Gastrocnemius medialis (tissue), 4 donors: ENCODE results near the gene HFE. TPM values are rescaled to one million over a fixed set of nuclear protein-coding genes. Genes with fewer than 3 reads are reported as not detected.
A peak's percentile ranks its signal among the peaks of the same experiment; 100 is the strongest.

Source experiments
- ATAC-seq, 2 donors: fragments of 150-250 bp; one replicate each; pipeline ENCODE4 v1.9.1; 2016
- DNase-seq, 2 donors: peaks; one replicate each; pipeline ENCODE4 v3.0.0-alpha.2; 2019
- H3K27ac ChIP-seq, 4 donors: fragments of 200-600 bp; sonication (generic); 1 replicate in 1 of 4; 2 replicates in 3 of 4; pipeline ENCODE4 v1.5.1; 2016 to 2018; ENCODE audit warnings: mild to moderate bottlenecking in 2 of 4, moderate library complexity in 1 of 4
- H3K27me3 ChIP-seq, 3 donors: fragments of 200-600 bp; sonication (generic) in 2 of 3; 1 replicate in 1 of 3; 2 replicates in 2 of 3; pipeline versions ENCODE4 v1.5.1 to v1.6.0; 2016 to 2019; ENCODE audit warnings: mild to moderate bottlenecking in 1 of 3, moderate library complexity in 1 of 3
- H3K36me3 ChIP-seq, 2 donors: fragments of 200-600 bp; sonication (generic) in 1 of 2; one replicate each; pipeline ENCODE4 v1.5.1; 2017 to 2018
- H3K4me1 ChIP-seq, 2 donors: fragments of 200-600 bp; sonication (generic) in 1 of 2; one replicate each; pipeline ENCODE4 v1.5.1; 2016 to 2017; ENCODE audit warnings: mild to moderate bottlenecking in 2 of 2
- H3K4me3 ChIP-seq, 4 donors: fragments of 200-600 bp; sonication (generic) in 3 of 4; 1 replicate in 1 of 4; 2 replicates in 3 of 4; pipeline ENCODE4 v1.5.1; 2016 to 2019; ENCODE audit warnings: mild to moderate bottlenecking in 2 of 4
- H3K9me3 ChIP-seq, 3 donors: fragments of 200-600 bp; sonication (generic) in 2 of 3; 1 replicate in 1 of 3; 2 replicates in 2 of 3; pipeline ENCODE4 v1.5.1; 2016 to 2019
- CTCF ChIP-seq, 5 experiments: fragments of 450-650 bp in 3 of 5; fragments of 200-600 bp in 2 of 5; sonication (generic) in 2 of 5; IDR thresholded peaks in 4 of 5; conservative IDR thresholded peaks in 1 of 5; 1 replicate in 4 of 5; 2 replicates in 1 of 5; pipeline ENCODE4 v1.5.1; 2016 to 2019; ENCODE audit warnings: antibody characterized with exemption in 5 of 5, mild to moderate bottlenecking in 3 of 5, moderate library complexity in 3 of 5
- POLR2A ChIP-seq, 2 donors: fragments of 450-650 bp; IDR thresholded peaks; one replicate each; pipeline ENCODE4 v1.6.1; 2017; ENCODE audit warnings: antibody characterized with exemption in 2 of 2, mild to moderate bottlenecking in 2 of 2, moderate library complexity in 2 of 2
- in situ Hi-C, 4 donors: fragments of 200-750 bp; cut with MboI; loops; one replicate each; pipeline versions ENCODE4 v1.15.0 to v1.8.0; 2017; ENCODE audit warnings: low sequenced_read_pairs in 4 of 4
- intact Hi-C: fragments of 100-400 bp; cut with DNase I; formaldehyde crosslinking; loops from one replicate; pipeline ENCODE4 v1.15.1; 2023; ENCODE audit warnings: low total_unique reads
- total RNA-seq, 4 donors: library from RNA; depleted of rRNA; stranded (reverse); fragments of >200 nt; gene quantifications; one replicate each; pipeline versions ENCODE4 v1.1.0 to v1.2.3, GENCODE V29; 2016

Gene HFE
- total RNA-seq, 4 donors from 2014 or later, result 0.10 to 2.0 (median 1.6) TPM

DNA sequence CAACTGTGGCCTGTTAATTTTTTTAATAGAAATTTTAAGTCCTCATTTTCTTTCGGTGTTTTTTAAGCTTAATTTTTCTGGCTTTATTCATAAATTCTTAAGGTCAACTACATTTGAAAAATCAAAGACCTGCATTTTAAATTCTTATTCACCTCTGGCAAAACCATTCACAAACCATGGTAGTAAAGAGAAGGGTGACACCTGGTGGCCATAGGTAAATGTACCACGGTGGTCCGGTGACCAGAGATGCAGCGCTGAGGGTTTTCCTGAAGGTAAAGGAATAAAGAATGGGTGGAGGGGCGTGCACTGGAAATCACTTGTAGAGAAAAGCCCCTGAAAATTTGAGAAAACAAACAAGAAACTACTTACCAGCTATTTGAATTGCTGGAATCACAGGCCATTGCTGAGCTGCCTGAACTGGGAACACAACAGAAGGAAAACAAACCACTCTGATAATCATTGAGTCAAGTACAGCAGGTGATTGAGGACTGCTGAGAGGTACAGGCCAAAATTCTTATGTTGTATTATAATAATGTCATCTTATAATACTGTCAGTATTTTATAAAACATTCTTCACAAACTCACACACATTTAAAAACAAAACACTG, 10.1 kb downstream of the HFE start:
- no peaks in the 10 kb centered on the region for H3K27me3 ChIP-seq
- peak; percentile 84 to 92 for ATAC-seq
- DNase-seq, result peak; percentile 38 to 44
- in situ Hi-C loops (no loop called here), intact Hi-C loops (loop anchor here (1.0 kb wide), 1 partner anchor 31 kb away; no protein-coding TSS in a partner anchor)
- no peak overlapping the region for H3K4me3 ChIP-seq
- no peaks in the 10 kb centered on the region for H3K4me1 ChIP-seq
- H3K9me3 ChIP-seq, result no peaks in the 10 kb centered on the region
- H3K27ac ChIP-seq, result no peak overlapping the region
- no peak for TF ChIP-seq POLR2A (IDR thresholded peaks at IDR 0.05)
- TF ChIP-seq CTCF (IDR thresholded peaks at IDR 0.05 in 4 of 5, conservative IDR thresholded peaks at IDR 0.05 in 1 of 5), result peak; percentile 77 to 81 (median 80)
- no peaks in the 10 kb centered on the region for H3K36me3 ChIP-seq

GRCh38 chr6:26103141-26103769, 16.0 kb downstream of the HFE start:
- no peak for TF ChIP-seq CTCF (IDR thresholded peaks at IDR 0.05 in 4 of 5, conservative IDR thresholded peaks at IDR 0.05 in 1 of 5)
- TF ChIP-seq POLR2A (IDR thresholded peaks at IDR 0.05), result no peak
- H3K4me3 ChIP-seq, result peak overlapping the region; percentile 58 to 68 (median 63)
- intact Hi-C loops (loop anchor here (1.0 to 2.0 kb wide), 3 partner anchors 20 to 52 kb away; a partner anchor contains a TSS), in situ Hi-C loops (loop anchor here in 3 of 4 donors (5.0 to 25.0 kb wide), 2 partner anchors 46 to 1034 kb away; a partner anchor contains a TSS)
- H3K27ac ChIP-seq, result peak overlapping the region; percentile 77 to 86 (median 84)
- H3K36me3 ChIP-seq, result no peaks in the 10 kb centered on the region
- H3K27me3 ChIP-seq, result no peaks in the 10 kb centered on the region
- H3K4me1 ChIP-seq, result peaks cover 0 to 11% of the 10 kb centered on the region in 2 donors
- DNase-seq, result no peak
- ATAC-seq, result no peak
- H3K9me3 ChIP-seq, result no peaks in the 10 kb centered on the region

- peak overlapping the region; percentile 77 to 86 (median 84) for H3K27ac ChIP-seq
- H3K27me3 ChIP-seq, result no peaks in the 10 kb centered on the region
- intact Hi-C loops, result loop anchor here (1.0 to 2.0 kb wide), 3 partner anchors 19 to 51 kb away; a partner anchor contains a TSS
- H3K9me3 ChIP-seq, result no peaks in the 10 kb centered on the region
- DNase-seq (peak; percentile 76 to 87), ATAC-seq (peak; percentile 98 to 99)
- peak overlapping the region; percentile 58 to 68 (median 63) for H3K4me3 ChIP-seq
- H3K36me3 ChIP-seq, result no peaks in the 10 kb centered on the region
- in situ Hi-C loops, result loop anchor here in 3 of 4 donors (5.0 to 25.0 kb wide), 2 partner anchors 47 to 1033 kb away; a partner anchor contains a TSS
- TF ChIP-seq CTCF (IDR thresholded peaks at IDR 0.05 in 4 of 5, conservative IDR thresholded peaks at IDR 0.05 in 1 of 5) (peak; percentile 30 to 52 (median 40)), POLR2A (IDR thresholded peaks at IDR 0.05) (peak; percentile 86 to 88)
- peaks cover 0 to 11% of the 10 kb centered on the region in 2 donors for H3K4me1 ChIP-seq
These were observed 16.7 kb downstream of the HFE start for GRCh38 chr6:26103770-26104456.

- Histone ChIP-seq H3K27me3 (no peaks in the 10 kb centered on the region), H3K36me3 (no peaks in the 10 kb centered on the region), H3K27ac (peak overlapping the region; percentile 77 to 86 (median 84)), H3K4me1 (peaks cover 0 to 11% of the 10 kb centered on the region in 2 donors), H3K4me3 (peak overlapping the region; percentile 58 to 68 (median 63)), H3K9me3 (no peaks in the 10 kb centered on the region)
- TF ChIP-seq POLR2A (IDR thresholded peaks at IDR 0.05), result no peak
- no peak for TF ChIP-seq CTCF (IDR thresholded peaks at IDR 0.05 in 4 of 5, conservative IDR thresholded peaks at IDR 0.05 in 1 of 5)
- intact Hi-C loops, result no loop called here
- in situ Hi-C loops, result loop anchor here in 3 of 4 donors (5.0 to 25.0 kb wide), 2 partner anchors 47 to 1033 kb away; a partner anchor contains a TSS
- no peak for DNase-seq
- ATAC-seq, result no peak
These were observed 17.4 kb downstream of the HFE start for GRCh38 chr6:26104457-26105108.
